GM23338 (cell line): ENCODE measurements around the gene TMPRSS6.

Experiments used
- CREB1 ChIP-seq: fragments of 250-450 bp; sonication (Bioruptor Pico); IDR thresholded peaks from 2 replicates; pipeline ENCODE4 v1.5.0; 2020; ENCODE audit warnings: low read depth, mild to moderate bottlenecking, moderate library complexity
- EZH2 ChIP-seq: fragments of 200-600 bp; sonication (generic); IDR thresholded peaks from one replicate; pipeline ENCODE4 v1.8.0; 2017; ENCODE audit warnings: antibody characterized with exemption, mild to moderate bottlenecking, low read depth; ENCODE audit not compliant: unreplicated experiment
- EZH2phosphoT487 ChIP-seq: fragments of 200-600 bp; sonication (generic); IDR thresholded peaks from one replicate; pipeline ENCODE4 v1.8.1; 2018; ENCODE audit warnings: antibody characterized with exemption; ENCODE audit not compliant: unreplicated experiment
- JUNB ChIP-seq: IDR thresholded peaks from one replicate; pipeline ENCODE4 v1.6.1; 2016; ENCODE audit warnings: antibody characterized with exemption; ENCODE audit not compliant: unreplicated experiment
- NANOG ChIP-seq: IDR thresholded peaks from 2 replicates; pipeline ENCODE4 v1.6.1; 2016; ENCODE audit warnings: antibody characterized with exemption, borderline replicate concordance
- POLR2AphosphoS5 ChIP-seq: IDR thresholded peaks from 2 replicates; pipeline ENCODE4 v1.6.1; 2016; ENCODE audit warnings: antibody characterized with exemption, low read depth
- STAT1 ChIP-seq: IDR thresholded peaks from one replicate; pipeline ENCODE4 v1.6.1; 2016; ENCODE audit warnings: antibody characterized with exemption; ENCODE audit not compliant: unreplicated experiment
- ZNF331 ChIP-seq: fragments of 250-450 bp; sonication (Bioruptor Pico); IDR thresholded peaks from 2 replicates; pipeline ENCODE4 v1.5.0; 2020; ENCODE audit warnings: low read depth, mild to moderate bottlenecking, moderate library complexity
- TF ChIP-seq, protein P1 (sequence below), 2 experiments: fragments of 200-600 bp in 1 of 2; sonication (generic) in 1 of 2; conservative IDR thresholded peaks; 2 replicates each; pipeline versions ENCODE4 v1.5.1 to v1.6.1; 2016 to 2017; ENCODE audit warnings: antibody characterized with exemption in 2 of 2, low read depth in 2 of 2, mild to moderate bottlenecking in 2 of 2, moderate library complexity in 1 of 2
- TF ChIP-seq, protein P2 (sequence below): IDR thresholded peaks from one replicate; pipeline ENCODE4 v1.6.1; 2018; ENCODE audit warnings: antibody characterized with exemption; ENCODE audit not compliant: unreplicated experiment
- TF ChIP-seq, protein P3 (sequence below): IDR thresholded peaks from 2 replicates; pipeline ENCODE4 v1.6.1; 2016; ENCODE audit warnings: antibody characterized with exemption
- TF ChIP-seq, protein P4 (sequence below): fragments of 250-450 bp; sonication (Bioruptor Pico); IDR thresholded peaks from 2 replicates; pipeline ENCODE4 v1.5.0; 2020; ENCODE audit warnings: mild to moderate bottlenecking, moderate library complexity

DNA sequence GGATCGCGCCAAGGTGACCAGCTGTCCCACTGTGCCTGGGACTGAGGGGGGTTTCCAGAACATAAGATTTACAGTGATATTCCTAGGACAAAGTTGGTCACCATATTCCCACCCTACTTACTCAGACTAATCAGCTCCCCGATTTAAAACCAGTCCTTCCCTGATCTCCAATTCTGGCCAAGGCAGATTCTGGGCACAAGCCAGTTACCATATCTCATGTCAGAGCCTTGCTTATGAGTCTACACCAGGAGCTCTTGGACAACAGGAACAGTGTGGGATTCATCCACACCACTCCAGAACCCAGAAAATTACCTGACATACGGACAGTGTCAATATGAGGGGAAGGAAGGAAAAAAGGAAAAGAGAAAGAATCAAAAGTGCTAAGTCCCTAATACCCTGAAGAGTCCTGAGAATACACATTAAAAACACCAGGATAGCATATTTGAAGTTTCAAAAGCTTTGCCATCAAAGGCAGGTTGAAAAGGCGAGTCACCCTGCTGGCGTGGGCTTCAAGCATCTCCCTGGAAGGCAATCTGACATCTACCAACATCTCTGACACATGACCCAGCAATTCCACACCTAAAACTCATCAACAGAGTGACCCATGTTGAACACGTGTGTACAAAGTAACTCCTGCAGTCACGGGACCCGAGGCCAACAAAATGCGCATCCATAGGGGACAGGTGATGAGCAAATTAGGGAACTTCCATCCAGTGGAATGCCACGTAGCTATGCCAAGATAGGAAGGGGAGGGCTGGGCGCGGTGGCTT, 48.2 kb upstream of the TMPRSS6 start:
- TF ChIP-seq, protein P1, sequence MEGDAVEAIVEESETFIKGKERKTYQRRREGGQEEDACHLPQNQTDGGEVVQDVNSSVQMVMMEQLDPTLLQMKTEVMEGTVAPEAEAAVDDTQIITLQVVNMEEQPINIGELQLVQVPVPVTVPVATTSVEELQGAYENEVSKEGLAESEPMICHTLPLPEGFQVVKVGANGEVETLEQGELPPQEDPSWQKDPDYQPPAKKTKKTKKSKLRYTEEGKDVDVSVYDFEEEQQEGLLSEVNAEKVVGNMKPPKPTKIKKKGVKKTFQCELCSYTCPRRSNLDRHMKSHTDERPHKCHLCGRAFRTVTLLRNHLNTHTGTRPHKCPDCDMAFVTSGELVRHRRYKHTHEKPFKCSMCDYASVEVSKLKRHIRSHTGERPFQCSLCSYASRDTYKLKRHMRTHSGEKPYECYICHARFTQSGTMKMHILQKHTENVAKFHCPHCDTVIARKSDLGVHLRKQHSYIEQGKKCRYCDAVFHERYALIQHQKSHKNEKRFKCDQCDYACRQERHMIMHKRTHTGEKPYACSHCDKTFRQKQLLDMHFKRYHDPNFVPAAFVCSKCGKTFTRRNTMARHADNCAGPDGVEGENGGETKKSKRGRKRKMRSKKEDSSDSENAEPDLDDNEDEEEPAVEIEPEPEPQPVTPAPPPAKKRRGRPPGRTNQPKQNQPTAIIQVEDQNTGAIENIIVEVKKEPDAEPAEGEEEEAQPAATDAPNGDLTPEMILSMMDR (conservative IDR thresholded peaks at IDR 0.05; ENCODE audit: low read depth in 2 of 2): no peak
- TF ChIP-seq EZH2 (no peak), EZH2phosphoT487 (no peak), POLR2AphosphoS5 (no peak), JUNB (no peak), CREB1 (CRISPR knock-in tag) (no peak), ZNF331 (CRISPR knock-in tag) (no peak), NANOG (no peak), STAT1 (no peak)
- TF ChIP-seq, protein P2, sequence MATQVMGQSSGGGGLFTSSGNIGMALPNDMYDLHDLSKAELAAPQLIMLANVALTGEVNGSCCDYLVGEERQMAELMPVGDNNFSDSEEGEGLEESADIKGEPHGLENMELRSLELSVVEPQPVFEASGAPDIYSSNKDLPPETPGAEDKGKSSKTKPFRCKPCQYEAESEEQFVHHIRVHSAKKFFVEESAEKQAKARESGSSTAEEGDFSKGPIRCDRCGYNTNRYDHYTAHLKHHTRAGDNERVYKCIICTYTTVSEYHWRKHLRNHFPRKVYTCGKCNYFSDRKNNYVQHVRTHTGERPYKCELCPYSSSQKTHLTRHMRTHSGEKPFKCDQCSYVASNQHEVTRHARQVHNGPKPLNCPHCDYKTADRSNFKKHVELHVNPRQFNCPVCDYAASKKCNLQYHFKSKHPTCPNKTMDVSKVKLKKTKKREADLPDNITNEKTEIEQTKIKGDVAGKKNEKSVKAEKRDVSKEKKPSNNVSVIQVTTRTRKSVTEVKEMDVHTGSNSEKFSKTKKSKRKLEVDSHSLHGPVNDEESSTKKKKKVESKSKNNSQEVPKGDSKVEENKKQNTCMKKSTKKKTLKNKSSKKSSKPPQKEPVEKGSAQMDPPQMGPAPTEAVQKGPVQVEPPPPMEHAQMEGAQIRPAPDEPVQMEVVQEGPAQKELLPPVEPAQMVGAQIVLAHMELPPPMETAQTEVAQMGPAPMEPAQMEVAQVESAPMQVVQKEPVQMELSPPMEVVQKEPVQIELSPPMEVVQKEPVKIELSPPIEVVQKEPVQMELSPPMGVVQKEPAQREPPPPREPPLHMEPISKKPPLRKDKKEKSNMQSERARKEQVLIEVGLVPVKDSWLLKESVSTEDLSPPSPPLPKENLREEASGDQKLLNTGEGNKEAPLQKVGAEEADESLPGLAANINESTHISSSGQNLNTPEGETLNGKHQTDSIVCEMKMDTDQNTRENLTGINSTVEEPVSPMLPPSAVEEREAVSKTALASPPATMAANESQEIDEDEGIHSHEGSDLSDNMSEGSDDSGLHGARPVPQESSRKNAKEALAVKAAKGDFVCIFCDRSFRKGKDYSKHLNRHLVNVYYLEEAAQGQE: no peak
- TF ChIP-seq, protein P3, sequence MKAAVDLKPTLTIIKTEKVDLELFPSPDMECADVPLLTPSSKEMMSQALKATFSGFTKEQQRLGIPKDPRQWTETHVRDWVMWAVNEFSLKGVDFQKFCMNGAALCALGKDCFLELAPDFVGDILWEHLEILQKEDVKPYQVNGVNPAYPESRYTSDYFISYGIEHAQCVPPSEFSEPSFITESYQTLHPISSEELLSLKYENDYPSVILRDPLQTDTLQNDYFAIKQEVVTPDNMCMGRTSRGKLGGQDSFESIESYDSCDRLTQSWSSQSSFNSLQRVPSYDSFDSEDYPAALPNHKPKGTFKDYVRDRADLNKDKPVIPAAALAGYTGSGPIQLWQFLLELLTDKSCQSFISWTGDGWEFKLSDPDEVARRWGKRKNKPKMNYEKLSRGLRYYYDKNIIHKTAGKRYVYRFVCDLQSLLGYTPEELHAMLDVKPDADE: no peak
- TF ChIP-seq, protein P4, sequence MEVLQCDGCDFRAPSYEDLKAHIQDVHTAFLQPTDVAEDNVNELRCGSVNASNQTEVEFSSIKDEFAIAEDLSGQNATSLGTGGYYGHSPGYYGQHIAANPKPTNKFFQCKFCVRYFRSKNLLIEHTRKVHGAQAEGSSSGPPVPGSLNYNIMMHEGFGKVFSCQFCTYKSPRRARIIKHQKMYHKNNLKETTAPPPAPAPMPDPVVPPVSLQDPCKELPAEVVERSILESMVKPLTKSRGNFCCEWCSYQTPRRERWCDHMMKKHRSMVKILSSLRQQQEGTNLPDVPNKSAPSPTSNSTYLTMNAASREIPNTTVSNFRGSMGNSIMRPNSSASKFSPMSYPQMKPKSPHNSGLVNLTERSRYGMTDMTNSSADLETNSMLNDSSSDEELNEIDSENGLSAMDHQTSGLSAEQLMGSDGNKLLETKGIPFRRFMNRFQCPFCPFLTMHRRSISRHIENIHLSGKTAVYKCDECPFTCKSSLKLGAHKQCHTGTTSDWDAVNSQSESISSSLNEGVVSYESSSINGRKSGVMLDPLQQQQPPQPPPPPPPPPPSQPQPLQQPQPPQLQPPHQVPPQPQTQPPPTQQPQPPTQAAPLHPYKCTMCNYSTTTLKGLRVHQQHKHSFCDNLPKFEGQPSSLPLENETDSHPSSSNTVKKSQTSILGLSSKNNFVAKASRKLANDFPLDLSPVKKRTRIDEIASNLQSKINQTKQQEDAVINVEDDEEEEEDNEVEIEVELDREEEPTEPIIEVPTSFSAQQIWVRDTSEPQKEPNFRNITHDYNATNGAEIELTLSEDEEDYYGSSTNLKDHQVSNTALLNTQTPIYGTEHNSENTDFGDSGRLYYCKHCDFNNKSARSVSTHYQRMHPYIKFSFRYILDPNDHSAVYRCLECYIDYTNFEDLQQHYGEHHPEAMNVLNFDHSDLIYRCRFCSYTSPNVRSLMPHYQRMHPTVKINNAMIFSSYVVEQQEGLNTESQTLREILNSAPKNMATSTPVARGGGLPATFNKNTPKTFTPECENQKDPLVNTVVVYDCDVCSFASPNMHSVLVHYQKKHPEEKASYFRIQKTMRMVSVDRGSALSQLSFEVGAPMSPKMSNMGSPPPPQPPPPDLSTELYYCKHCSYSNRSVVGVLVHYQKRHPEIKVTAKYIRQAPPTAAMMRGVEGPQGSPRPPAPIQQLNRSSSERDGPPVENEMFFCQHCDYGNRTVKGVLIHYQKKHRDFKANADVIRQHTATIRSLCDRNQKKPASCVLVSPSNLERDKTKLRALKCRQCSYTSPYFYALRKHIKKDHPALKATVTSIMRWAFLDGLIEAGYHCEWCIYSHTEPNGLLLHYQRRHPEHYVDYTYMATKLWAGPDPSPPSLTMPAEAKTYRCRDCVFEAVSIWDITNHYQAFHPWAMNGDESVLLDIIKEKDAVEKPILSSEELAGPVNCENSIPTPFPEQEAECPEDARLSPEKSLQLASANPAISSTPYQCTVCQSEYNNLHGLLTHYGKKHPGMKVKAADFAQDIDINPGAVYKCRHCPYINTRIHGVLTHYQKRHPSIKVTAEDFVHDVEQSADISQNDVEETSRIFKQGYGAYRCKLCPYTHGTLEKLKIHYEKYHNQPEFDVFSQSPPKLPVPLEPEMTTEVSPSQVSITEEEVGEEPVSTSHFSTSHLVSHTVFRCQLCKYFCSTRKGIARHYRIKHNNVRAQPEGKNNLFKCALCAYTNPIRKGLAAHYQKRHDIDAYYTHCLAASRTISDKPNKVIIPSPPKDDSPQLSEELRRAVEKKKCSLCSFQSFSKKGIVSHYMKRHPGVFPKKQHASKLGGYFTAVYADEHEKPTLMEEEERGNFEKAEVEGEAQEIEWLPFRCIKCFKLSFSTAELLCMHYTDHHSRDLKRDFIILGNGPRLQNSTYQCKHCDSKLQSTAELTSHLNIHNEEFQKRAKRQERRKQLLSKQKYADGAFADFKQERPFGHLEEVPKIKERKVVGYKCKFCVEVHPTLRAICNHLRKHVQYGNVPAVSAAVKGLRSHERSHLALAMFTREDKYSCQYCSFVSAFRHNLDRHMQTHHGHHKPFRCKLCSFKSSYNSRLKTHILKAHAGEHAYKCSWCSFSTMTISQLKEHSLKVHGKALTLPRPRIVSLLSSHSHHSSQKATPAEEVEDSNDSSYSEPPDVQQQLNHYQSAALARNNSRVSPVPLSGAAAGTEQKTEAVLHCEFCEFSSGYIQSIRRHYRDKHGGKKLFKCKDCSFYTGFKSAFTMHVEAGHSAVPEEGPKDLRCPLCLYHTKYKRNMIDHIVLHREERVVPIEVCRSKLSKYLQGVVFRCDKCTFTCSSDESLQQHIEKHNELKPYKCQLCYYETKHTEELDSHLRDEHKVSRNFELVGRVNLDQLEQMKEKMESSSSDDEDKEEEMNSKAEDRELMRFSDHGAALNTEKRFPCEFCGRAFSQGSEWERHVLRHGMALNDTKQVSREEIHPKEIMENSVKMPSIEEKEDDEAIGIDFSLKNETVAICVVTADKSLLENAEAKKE (CRISPR knock-in tag): no peak
